DLD1 (cell line): ENCODE measurements around the gene ANTKMT.

Experiments used
- in situ Hi-C: cut with HindIII; loops from 2 replicates; pipeline ENCODE4 v1.10.0; 2017; ENCODE audit warnings: low sequenced_read_pairs

Gene ANTKMT

GRCh38 chr16:695355-696089, 25.4 kb upstream of the ANTKMT start:
- in situ Hi-C loops = no loop called here

GRCh38 chr16:698911-699671, 21.9 kb upstream of the ANTKMT start:
- in situ Hi-C loops = no loop called here

- in situ Hi-C loops = no loop called here
Observed at GRCh38 chr16:700684-701584, 20.0 kb upstream of the ANTKMT start.

GRCh38 chr16:702341-702740, 18.6 kb upstream of the ANTKMT start:
- in situ Hi-C loops = no loop called here

GRCh38 chr16:703406-703805, 17.5 kb upstream of the ANTKMT start:
- in situ Hi-C loops = no loop called here

- in situ Hi-C loops = no loop called here
Observed at GRCh38 chr16:704047-704446, 16.9 kb upstream of the ANTKMT start.

GRCh38 chr16:704552-705380, 16.2 kb upstream of the ANTKMT start:
- in situ Hi-C loops = no loop called here

GRCh38 chr16:705431-706188, 15.3 kb upstream of the ANTKMT start, which contains the start of gene FBXL16:
Gene FBXL16 (minus strand): TSS chr16:705801. CDS start chr16:697405, 8,396 bp downstream.
- in situ Hi-C loops = no loop called here

- in situ Hi-C loops = no loop called here
Observed at GRCh38 chr16:706189-707061, 14.5 kb upstream of the ANTKMT start.

- in situ Hi-C loops = no loop called here
Observed at GRCh38 chr16:707062-707538, 13.8 kb upstream of the ANTKMT start.

GRCh38 chr16:708019-708418, 12.9 kb upstream of the ANTKMT start:
- in situ Hi-C loops = no loop called here

- in situ Hi-C loops = no loop called here
Observed at GRCh38 chr16:708959-709358, 12.0 kb upstream of the ANTKMT start.

GRCh38 chr16:709566-710499, 11.1 kb upstream of the ANTKMT start:
- in situ Hi-C loops = no loop called here

GRCh38 chr16:710500-711075, 10.4 kb upstream of the ANTKMT start:
- in situ Hi-C loops = no loop called here

GRCh38 chr16:711084-711483, 9.9 kb upstream of the ANTKMT start:
- in situ Hi-C loops = no loop called here

GRCh38 chr16:711548-712320, 9.2 kb upstream of the ANTKMT start:
- in situ Hi-C loops = no loop called here
